ENCODE measurements around the gene PDLIM7. TPM values are rescaled to one million over a fixed set of nuclear protein-coding genes. Genes with fewer than 3 reads are reported as not detected.

The PDLIM7 gene
- total and polyA plus RNA-seq, 2 donors (not counting 3 experiments of a cell fraction or from before 2014, with no cell fraction given) = 314 to 318 TPM

- Histone ChIP-seq H3K36me3 (ENCODE audit: control insufficient read depth in 2 of 2, extremely low read depth in 1 of 2, insufficient read depth in 2 of 2, low read length in 2 of 2) (peaks cover 15 to 66% of the 10 kb centered on the region in 2 experiments), H3K27ac (ENCODE audit: insufficient read depth, low read depth, low read length) (no peak overlapping the region), H3K9ac (replicated peaks; ENCODE audit: extremely low read depth, insufficient read depth, low read length) (no peak overlapping the region), H3K79me2 (ENCODE audit: control insufficient read depth, insufficient read depth, low read length) (no peaks in the 10 kb centered on the region), H3K9me3 (replicated peaks; ENCODE audit: control insufficient read depth, insufficient read depth, low read length) (no peaks in the 10 kb centered on the region), H4K20me1 (replicated peaks; ENCODE audit: control insufficient read depth, extremely low read depth, insufficient read depth, low read length) (no peaks in the 10 kb centered on the region), H3K4me2 (ENCODE audit: insufficient read depth, low read length) (no peak overlapping the region), H3K4me1 (ENCODE audit: control insufficient read depth, extremely low read depth, insufficient read depth, low read length) (no peaks in the 10 kb centered on the region), H3K27me3 (ENCODE audit: control insufficient read depth in 2 of 2, insufficient read depth in 2 of 2, low read length in 2 of 2) (no peaks in the 10 kb centered on the region), H3K4me3 (replicated peaks in 1 of 3; ENCODE audit: insufficient read depth in 1 of 3, low read depth in 1 of 3, low read length in 3 of 3) (no peak overlapping the region), H3K9me1 (replicated peaks; ENCODE audit: control insufficient read depth, extremely low read depth, insufficient read depth, low read length) (no peaks in the 10 kb centered on the region), H2AFZ (ENCODE audit: low read depth, low read length) (no peak overlapping the region)
- dilution Hi-C loops (cut with MboI; ENCODE audit: extremely low pct_ligation_motif_present, low sequenced_read_pairs) = no loop called here
- FAIRE-seq (peak; percentile 28), DNase-seq (ENCODE audit: low read depth, low spot score) (no peak)
- ChIA-PET CTCF (no interaction called here), POLR2A (no interaction called here)
- intact Hi-C loops (cut with micrococcal nuclease) = no loop called here
- BruUV-seq (replicated peaks) = no TSS peak
- TF ChIP-seq GATA2 (IDR thresholded peaks at IDR 0.05; ENCODE audit: insufficient read depth, insufficient read length, low read depth, low read length) (no peak), POLR2AphosphoS5 (IDR thresholded peaks at IDR 0.05; ENCODE audit: insufficient read depth, low read depth, low read length) (no peak), EZH2 (IDR thresholded peaks at IDR 0.05; ENCODE audit: borderline replicate concordance, low read depth, low read length, severe bottlenecking) (no peak), MAX (IDR thresholded peaks at IDR 0.05; ENCODE audit: insufficient read depth, insufficient read length) (no peak), FOS (IDR thresholded peaks at IDR 0.05; ENCODE audit: borderline replicate concordance, insufficient read depth, low read length) (no peak), CTCF (IDR thresholded peaks at IDR 0.05; ENCODE audit: extremely low read depth in 1 of 2, insufficient read depth in 1 of 2, low read depth in 1 of 2, low read length in 2 of 2) (no peak), MYC (IDR thresholded peaks at IDR 0.05; ENCODE audit: low read depth, low read length) (no peak), POLR2A (IDR thresholded peaks at IDR 0.05; ENCODE audit: low read depth, low read length) (no peak), JUN (IDR thresholded peaks at IDR 0.05; ENCODE audit: borderline replicate concordance, insufficient read depth, insufficient read length, low read depth) (no peak)
Measured at GRCh38 chr5:177526191-177526590, 28.8 kb upstream of the PDLIM7 start.
